ENCODE measurements around the gene PLK4.
"Not testable (repeated sequence)": the region's sequence is repeated elsewhere in the genome, so short reads cannot be mapped to it uniquely, and the experiment has no call there.

Gene PLK4

GRCh38 chr4:127899682-127900081 lies 19.0 kb downstream of the PLK4 start:
- intact Hi-C loops (cut with DNase I) = not testable (repeated sequence)

DNA sequence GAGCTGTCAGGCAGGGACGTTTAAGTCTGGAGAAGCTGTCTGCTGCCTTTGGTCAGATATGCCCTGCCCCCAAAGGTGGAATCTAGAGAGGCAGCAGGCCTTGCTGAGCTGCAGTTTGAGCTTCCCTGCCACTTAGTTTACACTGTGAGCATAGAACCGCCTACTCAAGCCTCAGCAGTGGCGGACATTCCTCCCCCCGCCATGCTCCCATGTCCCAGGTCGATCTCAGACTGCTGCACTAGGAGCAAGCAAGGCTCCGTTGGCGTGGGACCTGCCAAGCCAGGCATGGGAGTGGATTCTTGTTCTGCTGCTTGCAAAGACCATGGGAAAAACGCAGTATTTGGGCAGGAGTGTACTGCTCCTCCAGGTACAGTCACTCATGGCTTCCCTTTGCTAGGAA lies 24.3 kb downstream of the PLK4 start:
- DNase-seq = peak in 2 of 10 donors; percentile 69 to 76
- intact Hi-C loops (cut with DNase I) = no loop called here

More at GRCh38 chr4:127899682-127900081, 19.0 kb downstream of the PLK4 start:
- DNase-seq = not testable (repeated sequence)

- intact Hi-C loops (cut with DNase I) = no loop called here
Measured at GRCh38 chr4:127916512-127916911, 35.8 kb downstream of the PLK4 start.

DNA sequence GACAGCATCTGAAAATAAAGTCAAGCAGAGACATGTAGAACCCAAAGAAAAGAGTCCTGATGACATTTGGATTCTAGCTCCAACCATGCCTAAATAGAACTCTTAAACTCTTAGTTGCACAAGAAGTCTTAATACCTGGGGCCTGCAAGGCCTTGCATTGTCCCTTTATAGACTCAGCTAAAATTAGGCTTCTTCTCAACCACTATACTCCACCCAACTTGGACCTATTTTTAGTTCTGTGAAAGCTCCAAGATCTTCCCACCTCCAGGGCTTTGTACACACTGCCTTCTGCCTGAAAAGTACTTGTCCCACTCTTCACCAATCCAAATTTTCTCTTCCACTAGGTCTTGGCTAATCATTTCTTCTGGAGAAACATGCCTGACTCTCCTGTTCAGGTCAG lies 36.5 kb downstream of the PLK4 start:
- intact Hi-C loops (cut with DNase I) = no loop called here
- DNase-seq = no peak

More at GRCh38 chr4:127916512-127916911, 35.8 kb downstream of the PLK4 start:
- no peak for DNase-seq

DNA sequence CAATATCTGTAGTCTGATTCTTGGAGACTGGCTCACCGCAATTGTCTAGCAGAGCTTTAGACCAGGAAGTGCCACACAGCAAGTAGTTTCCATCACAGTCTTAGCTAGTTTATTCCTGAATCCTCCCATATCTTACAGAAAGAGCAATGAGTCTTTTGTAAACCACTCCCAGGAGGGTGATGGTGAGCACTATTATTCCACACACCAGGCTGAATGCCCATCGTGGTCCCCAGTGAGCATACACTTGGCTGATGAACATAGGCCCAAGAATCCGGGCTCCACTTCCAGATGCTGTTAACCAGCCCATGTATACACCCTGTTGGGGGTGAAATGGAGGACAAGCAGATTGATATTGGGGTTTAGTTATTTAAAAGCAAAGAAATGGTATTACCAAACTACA lies 39.8 kb downstream of the PLK4 start:
- intact Hi-C loops (cut with DNase I) = no loop called here
- no peak for DNase-seq

- intact Hi-C loops (cut with DNase I) = no loop called here
- DNase-seq = no peak
Measured at GRCh38 chr4:127922226-127922625, 41.5 kb downstream of the PLK4 start.

DNA sequence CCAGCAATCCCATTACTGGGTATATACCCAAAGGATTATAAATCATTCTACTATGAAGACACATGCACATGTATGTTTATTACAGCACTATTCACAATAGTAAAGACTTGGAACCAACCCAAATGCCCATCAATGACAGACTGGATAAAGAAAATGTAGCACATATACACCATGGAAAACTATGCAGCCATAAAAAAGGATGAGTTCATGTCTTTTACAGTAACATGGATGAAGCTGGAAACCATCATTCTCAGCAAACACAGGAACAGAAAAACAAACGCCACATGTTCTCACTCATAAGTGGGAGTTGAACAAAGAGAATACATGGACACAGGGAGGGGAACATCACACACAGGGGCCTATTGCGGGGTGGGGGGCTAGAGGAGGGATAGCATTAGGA lies 45.0 kb downstream of the PLK4 start:
- DNase-seq; intact Hi-C loops (cut with DNase I): not testable (repeated sequence)

DNA sequence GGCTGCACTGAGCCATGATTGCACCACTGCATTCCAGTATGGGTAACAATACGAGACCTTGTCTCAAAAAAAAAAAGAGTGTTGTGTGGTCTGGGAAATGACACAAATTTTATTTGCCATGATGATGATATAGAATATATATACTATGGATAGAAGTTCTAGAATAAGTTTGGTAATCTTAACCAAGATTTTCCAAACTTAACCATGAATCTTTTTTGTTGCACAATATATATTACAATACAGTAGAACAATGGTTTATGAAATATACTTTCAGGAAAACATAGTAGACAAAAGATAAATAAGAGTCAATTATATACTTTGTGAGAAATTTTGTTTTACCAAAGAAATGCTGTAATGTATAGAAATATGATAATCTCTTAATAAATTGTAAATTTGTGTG lies 49.5 kb downstream of the PLK4 start:
- no peak for DNase-seq
- intact Hi-C loops (cut with DNase I) = no loop called here

- DNase-seq; intact Hi-C loops (cut with DNase I): not testable (repeated sequence)
Measured at GRCh38 chr4:127931836-127932235, 51.1 kb downstream of the PLK4 start.

GRCh38 chr4:127936974-127937373 lies 56.3 kb downstream of the PLK4 start:
- intact Hi-C loops (cut with DNase I) = no loop called here
- DNase-seq = no peak

All from posterior cingulate gyrus (tissue), 11 donors.